Measurements from ENCODE around the gene EXOC6. TPM values are rescaled to one million over a fixed set of nuclear protein-coding genes. Genes with fewer than 3 reads are reported as not detected.

The EXOC6 gene
- total RNA-seq, 1 donor from 2014 or later: 9.1 TPM

GRCh38 chr10:92855560-92855959, 7.2 kb downstream of the EXOC6 start:
- TF ChIP-seq CTCF (IDR thresholded peaks at IDR 0.05; ENCODE audit: partially characterized antibody, unreplicated experiment): no peak
- Mint-ChIP-seq H3K4me3 (ENCODE audit: unreplicated experiment) (no peak overlapping the region), H3K36me3 (ENCODE audit: unreplicated experiment) (peaks cover 26% of the 10 kb centered on the region), H3K27me3 (ENCODE audit: unreplicated experiment) (peaks cover 2% of the 10 kb centered on the region), H3K27ac (ENCODE audit: unreplicated experiment) (no peak overlapping the region), H3K4me1 (ENCODE audit: low read depth, unreplicated experiment) (no peaks in the 10 kb centered on the region), H3K9me3 (ENCODE audit: unreplicated experiment) (peaks cover 8% of the 10 kb centered on the region)
- no peak for DNase-seq

GRCh38 chr10:92857904-92858514, 9.7 kb downstream of the EXOC6 start:
- no peak for DNase-seq
- no peaks in the 10 kb centered on the region for H3K4me1 Mint-ChIP-seq (ENCODE audit: low read depth, unreplicated experiment)
- H3K36me3 Mint-ChIP-seq (ENCODE audit: unreplicated experiment): peaks cover 27% of the 10 kb centered on the region
- no peak overlapping the region for H3K27ac Mint-ChIP-seq (ENCODE audit: unreplicated experiment)
- TF ChIP-seq CTCF (IDR thresholded peaks at IDR 0.05; ENCODE audit: partially characterized antibody, unreplicated experiment): no peak
- H3K27me3 Mint-ChIP-seq (ENCODE audit: unreplicated experiment): peaks cover 2% of the 10 kb centered on the region
- peak overlapping the region; percentile 20 for H3K4me3 Mint-ChIP-seq (ENCODE audit: unreplicated experiment)
- peaks cover 8% of the 10 kb centered on the region for H3K9me3 Mint-ChIP-seq (ENCODE audit: unreplicated experiment)

GRCh38 chr10:92867235-92867634, 18.9 kb downstream of the EXOC6 start:
- Mint-ChIP-seq H3K27ac (ENCODE audit: unreplicated experiment) (no peak overlapping the region), H3K9me3 (ENCODE audit: unreplicated experiment) (peaks cover 1% of the 10 kb centered on the region), H3K27me3 (ENCODE audit: unreplicated experiment) (no peaks in the 10 kb centered on the region), H3K4me1 (ENCODE audit: low read depth, unreplicated experiment) (no peaks in the 10 kb centered on the region), H3K4me3 (ENCODE audit: unreplicated experiment) (no peak overlapping the region), H3K36me3 (ENCODE audit: unreplicated experiment) (no peaks in the 10 kb centered on the region)
- no peak for DNase-seq
- no peak for TF ChIP-seq CTCF (IDR thresholded peaks at IDR 0.05; ENCODE audit: partially characterized antibody, unreplicated experiment)

- TF ChIP-seq CTCF (IDR thresholded peaks at IDR 0.05; ENCODE audit: partially characterized antibody, unreplicated experiment): no peak
- Mint-ChIP-seq H3K36me3 (ENCODE audit: unreplicated experiment) (no peaks in the 10 kb centered on the region), H3K9me3 (ENCODE audit: unreplicated experiment) (peaks cover 1% of the 10 kb centered on the region), H3K27ac (ENCODE audit: unreplicated experiment) (no peak overlapping the region), H3K4me1 (ENCODE audit: low read depth, unreplicated experiment) (no peaks in the 10 kb centered on the region), H3K27me3 (ENCODE audit: unreplicated experiment) (no peaks in the 10 kb centered on the region), H3K4me3 (ENCODE audit: unreplicated experiment) (no peak overlapping the region)
- DNase-seq: no peak
These were observed 19.7 kb downstream of the EXOC6 start for GRCh38 chr10:92868036-92868435.

GRCh38 chr10:92868557-92868956, 20.2 kb downstream of the EXOC6 start:
- Mint-ChIP-seq H3K27me3 (ENCODE audit: unreplicated experiment) (no peaks in the 10 kb centered on the region), H3K4me3 (ENCODE audit: unreplicated experiment) (no peak overlapping the region), H3K9me3 (ENCODE audit: unreplicated experiment) (peaks cover 1% of the 10 kb centered on the region), H3K4me1 (ENCODE audit: low read depth, unreplicated experiment) (no peaks in the 10 kb centered on the region), H3K36me3 (ENCODE audit: unreplicated experiment) (no peaks in the 10 kb centered on the region), H3K27ac (ENCODE audit: unreplicated experiment) (no peak overlapping the region)
- TF ChIP-seq CTCF (IDR thresholded peaks at IDR 0.05; ENCODE audit: partially characterized antibody, unreplicated experiment): no peak
- DNase-seq: no peak

All from glutamatergic neuron (in vitro differentiated cells).